GM19193 (cell line): ENCODE results near the gene BID.

ENCODE experiments used
- POLR2A ChIP-seq: IDR thresholded peaks from 4 replicates; pipeline ENCODE4 v1.6.1; 2011; ENCODE audit not compliant: insufficient read depth, insufficient read length; ENCODE audit errors: extremely low read depth

BID gene

GRCh38 chr22:17770180-17771077 is 3.8 kb downstream of the BID start:
- no peak for TF ChIP-seq POLR2A

DNA sequence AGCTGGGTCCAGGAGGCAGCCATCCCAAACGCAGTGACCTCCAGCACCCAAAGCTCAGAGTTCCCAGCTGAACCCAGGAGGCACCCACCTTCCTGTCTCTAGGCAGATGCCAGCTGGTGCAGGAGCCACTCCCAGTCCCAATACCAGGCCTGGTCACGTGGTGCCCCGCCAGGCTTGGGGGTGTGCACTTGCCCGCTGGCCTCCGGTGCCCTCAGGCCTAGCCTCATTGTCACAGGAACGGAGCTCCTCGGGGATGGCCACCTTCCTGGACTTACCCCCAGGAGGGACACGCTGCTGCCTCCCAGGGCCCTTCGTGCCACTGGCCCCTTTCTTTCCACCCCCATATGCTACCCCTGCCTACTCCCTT is 4.6 kb downstream of the BID start:
- TF ChIP-seq POLR2A = no peak

DNA sequence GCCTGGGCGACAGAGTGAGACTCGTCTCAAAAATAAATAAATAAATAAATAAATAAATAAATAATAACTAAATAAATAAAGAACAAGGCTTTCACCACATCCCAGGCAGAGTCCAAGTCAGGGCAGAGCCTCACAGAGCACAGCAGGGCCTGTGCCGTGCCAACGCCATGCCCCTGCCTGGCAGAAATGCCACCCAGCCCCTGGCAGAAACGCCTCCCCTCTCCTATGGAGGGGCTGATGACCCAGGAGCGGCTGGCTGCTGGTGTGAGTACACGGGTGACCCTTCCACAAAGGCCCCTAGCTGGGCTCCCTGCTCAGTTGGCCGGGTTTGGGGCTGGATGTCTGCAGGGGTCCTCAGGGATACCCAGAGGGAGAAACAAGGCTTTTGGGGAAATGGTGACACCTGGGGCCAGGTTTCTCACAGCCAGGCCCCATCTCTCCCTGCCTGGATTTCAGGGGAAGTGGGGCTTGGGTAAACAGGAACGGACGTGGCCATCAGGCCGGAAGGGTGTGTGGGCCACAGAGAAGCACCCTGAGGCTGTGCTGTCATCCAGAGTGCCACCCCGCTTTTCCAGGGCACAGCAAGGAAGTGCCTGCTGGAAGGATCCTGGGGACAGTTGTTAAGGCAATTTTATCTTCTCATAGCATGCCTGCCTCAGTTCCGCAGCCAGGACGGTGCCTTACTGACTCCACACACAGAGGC is 5.1 kb downstream of the BID start:
- TF ChIP-seq POLR2A = no peak

DNA sequence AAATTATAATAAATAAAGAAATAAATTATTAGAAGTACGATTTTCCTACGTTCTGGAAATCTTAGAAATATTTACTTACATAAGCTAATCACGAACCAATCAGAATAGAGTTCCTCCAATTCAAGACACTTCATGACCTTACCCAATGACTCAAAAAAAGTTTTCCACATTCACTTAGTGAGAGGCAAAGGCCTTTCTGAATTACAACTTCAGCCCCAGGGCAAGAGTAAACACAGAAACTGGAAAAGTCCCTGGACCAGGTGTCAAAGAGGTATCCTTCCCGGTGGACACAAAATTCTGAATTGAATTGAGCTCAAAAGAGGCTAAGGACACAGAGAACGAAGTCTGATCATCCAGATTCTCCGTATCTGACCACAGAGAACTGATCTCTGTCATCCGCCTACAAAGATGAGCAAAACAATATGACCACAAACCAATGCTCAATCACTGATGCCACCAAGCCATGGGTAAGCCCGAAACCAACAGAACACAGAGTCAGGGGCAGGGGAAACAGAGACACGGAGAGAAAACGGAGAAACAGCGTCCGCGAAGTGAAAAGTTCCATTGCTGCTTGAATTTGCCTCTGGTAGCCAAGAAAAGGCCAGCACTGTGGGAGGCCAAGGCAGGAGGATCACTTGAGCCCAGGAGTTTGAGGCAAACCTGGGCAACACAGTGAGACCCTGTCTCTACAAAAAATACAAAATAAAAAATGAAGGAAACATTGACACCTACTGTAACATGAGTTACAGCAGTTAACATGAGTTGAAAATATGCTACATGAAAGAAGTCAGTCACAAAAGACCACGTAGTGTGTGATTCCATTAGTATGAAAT is 6.8 kb downstream of the BID start:
- TF ChIP-seq POLR2A = no peak

DNA sequence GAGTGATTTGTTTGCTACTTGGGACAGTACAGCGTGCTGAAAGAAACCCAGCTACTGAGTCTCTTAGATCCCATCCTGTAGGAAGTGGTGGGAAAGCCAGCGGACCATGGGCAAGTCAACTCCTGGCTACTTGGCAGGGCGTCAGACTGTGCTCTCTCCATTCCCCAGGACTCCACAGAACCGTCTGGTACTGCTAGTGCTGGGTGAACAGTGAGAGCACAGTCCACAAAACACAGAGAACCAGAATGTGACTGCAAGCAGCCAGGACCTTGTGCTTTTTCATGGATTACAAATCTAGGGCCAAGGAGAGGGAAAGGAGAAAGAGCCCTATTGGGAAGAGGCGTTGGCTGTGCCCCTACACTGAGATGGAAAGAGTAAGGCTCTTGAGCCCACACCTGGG is 10.2 kb downstream of the BID start:
- TF ChIP-seq POLR2A = no peak

DNA sequence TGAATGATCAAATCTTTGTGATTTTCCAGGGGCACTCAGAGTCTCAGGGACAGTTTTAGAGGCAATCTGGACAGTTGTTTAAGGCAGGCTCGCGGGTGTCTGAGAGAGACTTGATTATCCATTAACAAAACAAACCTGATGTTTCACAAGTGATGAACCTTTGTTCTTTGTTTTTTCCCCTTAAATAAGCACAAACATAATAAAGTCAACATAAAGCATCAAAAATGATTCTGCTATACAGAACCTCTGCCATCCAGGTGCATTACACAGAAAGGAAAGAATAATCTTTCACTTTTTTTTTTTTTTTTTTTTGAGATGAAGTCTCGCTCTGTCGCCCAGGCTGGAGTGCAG is 13.2 kb downstream of the BID start:
- TF ChIP-seq POLR2A = no peak

DNA sequence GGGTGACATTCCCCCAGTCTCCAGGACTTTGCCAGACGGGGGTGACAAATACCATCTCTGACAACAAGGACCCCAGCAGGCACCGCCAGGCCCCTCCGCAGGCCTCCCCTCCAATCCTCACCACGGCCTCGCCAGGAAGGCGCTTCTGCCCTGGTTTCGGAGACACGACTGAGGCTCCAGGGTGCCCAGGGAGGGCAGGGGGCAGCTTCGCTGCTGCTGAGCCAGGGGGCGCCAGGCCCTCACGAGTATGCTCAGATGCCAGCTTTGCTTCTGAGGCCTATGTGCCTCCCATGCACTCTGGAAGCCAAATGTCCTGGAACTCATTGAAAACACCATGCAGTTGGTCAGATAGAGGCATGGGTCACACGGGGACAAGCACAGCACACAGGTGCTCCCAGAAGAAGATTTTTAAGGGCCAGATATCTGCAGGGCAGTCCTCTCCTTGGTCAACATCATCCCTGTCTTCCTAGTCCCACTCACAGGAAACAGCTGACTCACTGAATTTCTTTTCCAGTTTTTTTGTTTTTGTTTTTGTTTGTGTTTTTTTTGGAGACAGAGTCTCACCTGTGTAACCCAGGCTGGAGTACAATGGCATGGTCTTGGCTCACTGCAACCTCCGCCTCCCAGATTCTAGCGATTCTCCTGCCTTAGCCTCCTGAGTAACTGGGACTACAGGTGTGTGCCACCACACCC is 19.9 kb downstream of the BID start:
- TF ChIP-seq POLR2A = no peak

DNA sequence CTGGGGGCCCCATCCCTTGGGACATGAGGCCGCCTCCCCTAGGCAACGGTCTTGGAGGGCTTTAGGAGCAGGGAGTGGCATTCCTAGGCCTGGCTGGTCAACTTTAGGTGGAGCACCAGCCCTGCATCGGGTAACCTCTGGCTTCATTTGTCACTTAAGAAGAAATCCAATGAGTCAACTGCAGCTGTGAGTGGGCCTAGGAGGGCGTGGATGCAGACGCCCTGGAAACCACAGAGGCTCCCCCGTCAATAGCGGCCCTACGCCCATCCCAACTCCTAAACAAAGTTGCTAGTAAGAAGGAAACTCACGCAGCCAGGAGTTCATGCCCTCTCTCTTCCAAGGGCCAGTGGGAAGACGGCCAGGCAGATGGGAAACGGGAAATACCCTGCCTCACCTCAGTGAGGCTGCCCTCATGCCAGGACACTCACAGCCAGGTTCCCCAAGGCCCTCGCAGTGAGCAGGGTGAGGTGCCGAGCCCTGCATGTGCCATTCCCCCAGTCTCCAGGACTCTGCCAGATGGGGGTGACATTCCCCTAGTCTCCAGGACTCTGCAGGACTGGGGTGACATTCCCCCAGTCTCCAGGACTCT is 20.8 kb downstream of the BID start:
- TF ChIP-seq POLR2A = no peak

GRCh38 chr22:17751596-17751995 is 22.7 kb downstream of the BID start:
- TF ChIP-seq POLR2A = no peak

DNA sequence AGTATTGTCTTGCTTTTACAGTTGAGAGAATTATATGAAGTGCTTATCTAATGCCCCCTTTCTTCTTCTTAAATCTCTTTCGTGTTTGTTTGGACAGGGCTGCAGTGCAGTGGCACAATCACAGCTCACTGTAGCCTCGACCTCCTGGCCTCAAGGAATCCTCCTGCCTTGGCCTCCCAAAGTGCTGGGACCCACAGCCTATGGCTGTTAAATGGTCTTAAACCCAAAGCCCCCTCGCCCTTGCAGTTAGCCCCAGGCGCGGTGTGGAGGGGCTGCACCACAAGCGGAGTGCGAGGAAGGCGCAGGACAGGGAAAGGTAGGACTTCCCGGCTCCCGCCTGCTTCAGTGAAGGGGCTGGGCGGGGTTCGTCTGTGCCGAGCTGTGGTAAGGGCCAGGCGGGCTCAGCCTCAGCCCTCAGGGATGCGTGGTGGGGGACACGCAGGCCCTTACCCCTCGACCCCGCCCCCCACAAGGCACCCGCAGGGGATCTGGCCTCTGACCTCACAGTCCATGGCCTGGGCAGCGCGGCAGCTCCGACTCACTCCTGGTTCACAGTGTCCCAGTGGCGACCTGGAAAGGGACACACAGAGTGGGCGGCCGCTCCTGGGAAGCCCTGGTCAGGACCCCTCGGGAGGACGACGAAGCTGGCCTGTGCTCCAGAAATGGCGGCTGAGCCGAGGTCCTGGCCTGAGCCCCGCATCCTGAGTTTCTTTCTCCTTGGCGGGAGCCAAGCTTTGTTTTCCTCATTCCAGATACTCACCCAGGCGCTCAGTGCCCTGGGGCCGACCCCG is 24.5 kb downstream of the BID start:
- no peak for TF ChIP-seq POLR2A

DNA sequence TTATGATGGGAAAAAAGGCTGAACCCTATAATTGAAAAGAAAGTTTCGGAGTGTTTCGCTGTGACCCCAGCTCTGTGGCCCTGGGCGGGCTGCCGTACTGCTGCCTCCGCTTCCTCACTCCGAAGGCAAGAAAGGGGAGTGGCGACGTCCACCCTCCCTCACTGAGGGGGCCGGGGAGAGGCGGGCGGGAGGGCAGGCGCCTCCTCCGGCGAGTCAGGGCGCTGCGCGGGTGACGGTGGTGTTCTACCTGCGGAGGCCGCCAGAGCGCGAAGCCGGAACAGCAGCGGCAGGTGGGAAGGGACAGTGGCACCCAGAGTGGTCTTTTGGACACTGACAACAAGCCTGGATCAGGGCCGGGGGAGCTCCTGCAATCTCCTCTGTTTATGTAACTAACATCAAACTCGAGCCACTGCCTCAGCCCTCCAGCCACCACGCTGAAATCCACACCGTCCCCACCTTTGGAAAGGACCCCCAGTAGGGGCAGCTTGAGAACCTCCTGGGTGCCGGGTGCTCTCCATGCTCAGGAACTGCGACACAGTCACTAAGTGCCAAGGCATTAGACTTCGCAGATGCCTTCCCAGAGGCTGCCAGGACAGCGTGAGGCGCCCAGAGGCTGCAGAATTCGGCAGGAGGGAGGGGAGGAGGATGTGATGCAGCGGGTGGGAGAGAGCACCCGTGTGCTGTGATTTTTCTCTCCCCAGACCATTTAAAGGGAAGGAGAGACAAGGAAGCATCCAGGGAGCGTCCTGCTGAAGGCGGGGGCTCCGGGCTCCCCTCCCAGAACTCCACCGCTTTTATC is 25.5 kb downstream of the BID start:
- no peak for TF ChIP-seq POLR2A

- no peak for TF ChIP-seq POLR2A
These were observed 27.4 kb downstream of the BID start for GRCh38 chr22:17746916-17747315.

DNA sequence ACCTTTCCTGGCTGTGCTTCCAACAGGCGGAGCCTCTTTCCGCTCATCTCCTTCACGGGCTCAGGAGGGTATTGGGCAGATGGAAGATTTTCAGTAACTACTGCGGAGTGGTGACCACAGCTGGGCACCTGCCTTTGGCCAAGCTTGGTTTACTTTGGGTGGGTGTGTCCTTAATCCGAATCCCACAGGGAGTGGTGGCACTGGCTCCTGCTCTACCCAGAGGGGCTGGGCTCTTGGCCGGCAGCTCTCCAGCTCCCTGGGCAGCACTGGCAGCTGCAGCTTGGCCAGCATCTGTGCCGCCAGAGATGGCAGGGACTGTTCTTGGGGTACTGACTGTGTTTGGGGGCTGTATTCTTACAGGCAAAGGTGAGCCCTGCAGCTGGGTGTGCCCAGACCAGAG is 29.8 kb downstream of the BID start:
- no peak for TF ChIP-seq POLR2A
